BJ (cell line): ENCODE results near the gene ATP6V0A1. TPM values are rescaled to one million over a fixed set of nuclear protein-coding genes. Genes with fewer than 3 reads are reported as not detected.
"Not testable (repeated sequence)": the region's sequence is repeated elsewhere in the genome, so short reads cannot be mapped to it uniquely, and the experiment has no call there.

Source experiments
- CTCF ChIA-PET: fragments of 350-600 bp; formaldehyde crosslinking; extraction: SDS; loops from one replicate; lab custom pipeline; 2021; ENCODE audit warnings: antibody characterized with exemption, inconsistent platforms; lab: Yijun Ruan, JAX
- POLR2A ChIA-PET: fragments of 300-600 bp; sonication (Branson Sonifier 250); formaldehyde crosslinking; extraction: SDS; loops from one replicate; lab custom pipeline; 2021; ENCODE audit warnings: antibody characterized with exemption; lab: Charles Lee
- DNase-seq: peaks from one replicate; pipeline ENCODE4 v3.0.0-alpha.2; 2011; ENCODE audit warnings: low read depth
- H3K27me3 ChIP-seq: 2 replicates; pipeline ENCODE4 v1.6.0; 2011; ENCODE audit warnings: low read length; ENCODE audit not compliant: control insufficient read depth, insufficient read depth
- H3K36me3 ChIP-seq: 2 replicates; pipeline ENCODE4 v1.5.1; 2011; ENCODE audit warnings: low read length; ENCODE audit not compliant: control insufficient read depth, insufficient read depth
- H3K4me3 ChIP-seq: 2 replicates; pipeline ENCODE4 v1.5.1; 2011; ENCODE audit warnings: low read depth, mild to moderate bottlenecking, control low read depth, low read length
- polyA plus RNA-seq: library from polyadenylated mRNA; depleted of rRNA; stranded (reverse); fragments of >200 nt; gene quantifications from 2 replicates; pipeline ENCODE4 v1.2.3, GENCODE V29; 2011
- TF ChIP-seq, protein P1 (sequence below): IDR thresholded peaks from 2 replicates; pipeline ENCODE4 v1.5.1; 2011; ENCODE audit warnings: low read depth, mild to moderate bottlenecking, control low read depth, inconsistent platforms, low read length, moderate library complexity; ENCODE audit not compliant: insufficient read depth

Gene ATP6V0A1
- polyA plus RNA-seq, 1 experiment: 37.1 TPM

DNA sequence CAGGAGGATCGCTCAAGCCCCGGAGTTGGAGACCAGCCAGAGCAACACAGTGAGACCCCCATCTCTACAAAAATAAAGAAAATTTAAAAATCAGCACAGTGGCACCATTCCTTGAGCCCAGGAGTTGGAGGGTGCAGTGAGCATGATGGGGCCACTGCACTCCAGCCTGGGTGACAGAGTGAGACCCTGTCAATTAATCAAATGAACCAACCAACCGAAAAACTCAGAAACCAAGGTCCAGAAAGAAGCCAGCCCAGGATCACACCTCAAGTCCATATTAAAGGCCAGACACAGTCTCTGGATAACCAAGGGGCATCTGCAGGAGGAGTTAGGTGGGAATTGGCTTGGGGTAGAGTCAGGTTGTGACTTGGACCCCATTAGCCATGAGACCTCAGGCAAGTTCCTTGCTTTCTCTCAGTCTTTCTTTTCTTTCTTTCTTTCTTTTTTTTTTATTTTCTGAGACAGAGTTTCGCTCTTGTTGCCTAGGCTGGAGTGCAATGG lies 96.5 kb downstream of the ATP6V0A1 start:
- no peak for DNase-seq
- TF ChIP-seq, protein P1, sequence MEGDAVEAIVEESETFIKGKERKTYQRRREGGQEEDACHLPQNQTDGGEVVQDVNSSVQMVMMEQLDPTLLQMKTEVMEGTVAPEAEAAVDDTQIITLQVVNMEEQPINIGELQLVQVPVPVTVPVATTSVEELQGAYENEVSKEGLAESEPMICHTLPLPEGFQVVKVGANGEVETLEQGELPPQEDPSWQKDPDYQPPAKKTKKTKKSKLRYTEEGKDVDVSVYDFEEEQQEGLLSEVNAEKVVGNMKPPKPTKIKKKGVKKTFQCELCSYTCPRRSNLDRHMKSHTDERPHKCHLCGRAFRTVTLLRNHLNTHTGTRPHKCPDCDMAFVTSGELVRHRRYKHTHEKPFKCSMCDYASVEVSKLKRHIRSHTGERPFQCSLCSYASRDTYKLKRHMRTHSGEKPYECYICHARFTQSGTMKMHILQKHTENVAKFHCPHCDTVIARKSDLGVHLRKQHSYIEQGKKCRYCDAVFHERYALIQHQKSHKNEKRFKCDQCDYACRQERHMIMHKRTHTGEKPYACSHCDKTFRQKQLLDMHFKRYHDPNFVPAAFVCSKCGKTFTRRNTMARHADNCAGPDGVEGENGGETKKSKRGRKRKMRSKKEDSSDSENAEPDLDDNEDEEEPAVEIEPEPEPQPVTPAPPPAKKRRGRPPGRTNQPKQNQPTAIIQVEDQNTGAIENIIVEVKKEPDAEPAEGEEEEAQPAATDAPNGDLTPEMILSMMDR: no peak
- CTCF ChIA-PET: interaction anchor here (0.6 to 1.8 kb wide), 5 partner anchors 12 to 592 kb away, joined by 3 to 4 read pairs (median 4); partner anchors contain the start of gene MLX
- no peaks in the 10 kb centered on the region; the same call in 1 of the 2 replicates for H3K36me3 ChIP-seq
- H3K4me3 ChIP-seq: peak overlapping the region; percentile 95
- no peaks in the 10 kb centered on the region for H3K27me3 ChIP-seq
- POLR2A ChIA-PET: no interaction called here

DNA sequence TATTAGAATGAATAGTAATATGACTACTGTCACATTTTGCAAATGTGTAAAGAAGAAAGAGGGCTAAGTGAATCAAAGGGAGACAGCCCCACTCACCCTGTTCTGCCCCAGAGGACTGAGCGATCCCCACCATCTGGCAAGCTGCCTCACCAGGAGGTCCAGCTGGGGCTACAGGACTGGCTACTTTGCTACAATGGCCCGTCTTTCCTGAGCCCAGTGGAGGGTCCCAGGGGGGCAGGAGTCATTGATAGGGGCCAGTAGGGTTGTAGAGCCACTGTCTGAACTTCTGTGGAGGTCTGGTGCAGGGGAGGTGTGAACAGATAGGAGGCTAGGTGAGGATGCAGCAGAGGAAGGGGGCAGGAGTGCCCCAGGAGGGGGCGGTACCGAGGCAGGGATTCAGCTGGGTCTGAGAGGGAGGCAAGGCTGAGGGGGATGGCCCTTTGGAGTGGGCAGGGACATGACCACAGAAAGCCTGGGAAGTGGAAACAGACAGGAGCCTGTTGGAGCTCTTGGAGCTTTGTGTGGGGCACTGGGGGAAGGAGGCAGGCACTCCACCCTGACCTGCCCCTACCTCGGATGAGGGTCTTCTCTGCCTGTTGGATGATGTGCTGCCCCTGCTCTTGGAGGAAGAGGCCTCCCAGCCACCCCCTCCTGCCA lies 97.4 kb downstream of the ATP6V0A1 start:
- CTCF ChIA-PET, POLR2A ChIA-PET: not testable (repeated sequence)

DNA sequence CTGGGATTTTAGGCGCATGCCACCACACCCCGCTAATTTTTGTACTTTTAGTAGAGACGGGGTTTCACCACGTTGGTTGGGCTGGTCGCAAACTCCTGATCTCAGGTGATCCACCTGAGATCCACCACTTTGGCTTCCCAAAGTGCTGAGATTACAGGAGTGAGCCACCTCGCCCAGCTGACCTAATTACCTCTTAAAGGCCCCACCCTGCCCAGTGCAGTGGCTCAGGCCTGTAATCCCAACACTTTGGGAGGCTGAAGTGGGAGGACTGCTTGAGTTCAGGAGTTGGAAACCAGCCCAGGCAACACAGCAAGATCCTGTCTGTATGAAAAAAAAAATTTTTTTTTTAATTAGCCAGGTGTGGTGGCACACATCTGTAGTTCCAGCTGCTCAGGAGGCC lies 100.4 kb downstream of the ATP6V0A1 start:
- Histone ChIP-seq H3K27me3 (no peaks in the 10 kb centered on the region), H3K36me3 (peaks cover 3% of the 10 kb centered on the region), H3K4me3 (no peak overlapping the region)
- TF ChIP-seq, protein P1: no peak
- POLR2A ChIA-PET: no interaction called here
- DNase-seq: no peak
- CTCF ChIA-PET: interaction anchor here (0.7 to 1.6 kb wide), 5 partner anchors 11 to 205 kb away, joined by 3 to 4 read pairs (median 3); no protein-coding TSS in a partner anchor

More for the DNA sequence above, 97.4 kb downstream of the ATP6V0A1 start:
- not testable (repeated sequence) for H3K27me3 ChIP-seq, H3K4me3 ChIP-seq, DNase-seq, H3K36me3 ChIP-seq

DNA sequence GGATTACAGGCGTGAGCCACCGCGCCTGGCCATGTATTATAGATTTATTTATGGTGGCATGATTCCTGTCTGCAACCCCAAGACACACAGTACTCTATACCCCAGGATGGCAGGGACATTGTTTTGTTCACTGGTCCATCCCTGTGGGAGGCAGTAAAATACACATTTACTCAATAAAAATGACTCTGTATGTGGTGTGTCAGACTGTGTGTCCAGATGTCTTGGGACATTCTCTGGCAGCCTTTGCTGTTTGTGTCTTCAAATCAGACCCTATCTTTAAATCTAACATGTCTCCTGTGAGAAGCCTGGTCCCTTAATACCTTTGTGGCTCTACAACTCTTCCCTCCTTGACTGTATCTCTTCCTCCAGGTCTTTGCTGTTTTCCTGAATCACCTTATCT lies 101.6 kb downstream of the ATP6V0A1 start:
- no peaks in the 10 kb centered on the region for H3K27me3 ChIP-seq
- H3K4me3 ChIP-seq: no peak overlapping the region
- H3K36me3 ChIP-seq: peaks cover 13% of the 10 kb centered on the region
- DNase-seq: no peak
- POLR2A ChIA-PET: no interaction called here
- TF ChIP-seq, protein P1: no peak
- CTCF ChIA-PET: interaction anchor here (1.1 to 1.2 kb wide), 2 partner anchors 12 to 24 kb away, joined by 3 to 4 read pairs; no protein-coding TSS in a partner anchor

DNA sequence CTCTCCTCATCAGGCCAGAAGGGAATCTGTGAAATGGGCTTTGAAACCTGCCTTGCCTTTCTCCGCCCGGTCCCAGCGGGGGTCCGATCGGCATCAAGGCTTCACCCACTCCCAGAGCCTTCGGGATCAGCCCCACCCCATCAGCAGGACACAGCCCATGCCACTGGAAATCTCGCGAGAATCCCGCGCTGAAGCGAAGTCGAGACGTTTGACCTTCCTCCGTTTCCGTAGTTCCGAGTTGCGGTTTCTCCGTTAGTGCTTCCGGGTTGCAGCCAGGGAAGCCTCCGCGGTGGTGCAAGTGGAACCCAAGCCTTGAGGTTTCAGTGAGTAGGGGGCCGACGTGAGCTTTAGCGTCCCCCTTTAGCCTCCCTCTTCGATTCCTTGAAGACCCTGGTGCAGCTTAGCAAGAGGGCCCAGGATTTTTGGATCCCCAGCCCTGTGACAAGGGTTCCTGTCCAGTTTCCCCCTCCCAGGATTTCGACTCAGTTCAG lies 103.3 kb downstream of the ATP6V0A1 start, which contains the start of gene COASY:
COASY (plus strand) TSS at position 252 of the 491 bp plus-strand sequence. CDS start 475 bp downstream, outside the sequence.
- H3K27me3 ChIP-seq: no peaks in the 10 kb centered on the region
- CTCF ChIA-PET: no interaction called here

More for the DNA sequence above, 103.3 kb downstream of the ATP6V0A1 start, which contains the start of gene COASY:
- H3K4me3 ChIP-seq: peak within 1 kb of the TSS; percentile 83
- TF ChIP-seq, protein P1: no peak
- H3K36me3 ChIP-seq: peaks cover 21% of the 10 kb centered on the region
- POLR2A ChIA-PET: no interaction called here
- peak; percentile 74 for DNase-seq
